HepG2 (cell line): ENCODE data around the gene RPTOR. TPM values are rescaled to one million over a fixed set of nuclear protein-coding genes. Genes with fewer than 3 reads are reported as not detected.
A peak's percentile ranks its signal among the peaks of the same experiment; 100 is the strongest.

Source experiments
- ATAC-seq: fragments of 200-7000 bp; cut with Tn5 transposase; 3 replicates; pipeline ENCODE4 v1.9.1; 2020; ENCODE audit warnings: mild to moderate bottlenecking, moderate library complexity
- BruUV-seq: library from RNA; stranded (reverse); fragments of 400-500 nt; replicated peaks from 2 replicates; lab custom pipeline; 2021; lab: Mats Ljungman, UMichigan
- CTCF ChIA-PET: fragments of 300-600 bp; formaldehyde crosslinking; extraction: SDS; loops from one replicate; lab custom pipeline; 2021; ENCODE audit warnings: low total read pairs, inconsistent platforms, low intra/inter-chr PET ratio; lab: Yijun Ruan, JAX
- POLR2A ChIA-PET: fragments of 350-600 bp; sonication (Branson Sonifier 250); formaldehyde crosslinking; loops from one replicate; lab custom pipeline; 2020; ENCODE audit warnings: antibody characterized with exemption, inconsistent platforms; lab: Yijun Ruan, JAX
- DNase-seq: peaks from one replicate; pipeline ENCODE4 v3.0.0-alpha.2; 2015; ENCODE audit warnings: low spot score
- FAIRE-seq: peaks from 3 replicates; lab custom pipeline; 2011; peaks lifted over from hg19 to GRCh38; lab: Jason Lieb, UNC
- H2AFZ ChIP-seq: one replicate; pipeline ENCODE4 v1.6.1; 2011; ENCODE audit warnings: low read length, inconsistent platforms
- H3K27ac ChIP-seq: fragments of 300-600 bp; 3 replicates; pipeline ENCODE4 v1.8.0; 2011; ENCODE audit warnings: mixed run types, mild to moderate bottlenecking, mixed read lengths, low read length, inconsistent platforms; ENCODE audit not compliant: insufficient read depth; ENCODE audit errors: extremely low read length
- H3K27me3 ChIP-seq, 2 experiments: fragments of 200-600 bp in 1 of 2; 2 replicates in 1 of 2; 3 replicates in 1 of 2; pipeline versions ENCODE4 v1.6.0 to v1.8.0; 2011; ENCODE audit warnings: low read length in 2 of 2, mild to moderate bottlenecking in 2 of 2, moderate library complexity in 2 of 2, inconsistent platforms in 1 of 2; ENCODE audit not compliant: insufficient read depth in 2 of 2, control insufficient read depth in 1 of 2
- H3K36me3 ChIP-seq, 2 experiments: fragments of 200-600 bp in 1 of 2; replicated peaks in 1 of 2; 2 replicates in 1 of 2; 3 replicates in 1 of 2; pipeline versions ENCODE4 v1.5.1 to v1.8.0; 2011; ENCODE audit warnings: low read length in 2 of 2, inconsistent platforms in 1 of 2; ENCODE audit not compliant: insufficient read depth in 2 of 2, control insufficient read depth in 1 of 2
- H3K4me1 ChIP-seq: 2 replicates; pipeline ENCODE4 v1.5.1; 2012; ENCODE audit warnings: low read length, inconsistent platforms; ENCODE audit not compliant: insufficient read depth
- H3K4me2 ChIP-seq: 2 replicates; pipeline ENCODE4 v1.6.0; 2011; ENCODE audit warnings: low read depth, low read length, inconsistent platforms
- H3K4me3 ChIP-seq, 3 experiments: fragments of 200-600 bp in 1 of 3; sonication (generic), shearing (Covaris generic) in 1 of 3; replicated peaks in 1 of 3; 2 replicates each; pipeline ENCODE4 v1.5.1; 2011 to 2016; ENCODE audit warnings: low read length in 3 of 3, inconsistent platforms in 2 of 3, low read depth in 2 of 3, mild to moderate bottlenecking in 2 of 3, control low read depth in 1 of 3, mixed read lengths in 1 of 3; ENCODE audit not compliant: insufficient read depth in 1 of 3
- H3K79me2 ChIP-seq: one replicate; pipeline ENCODE4 v1.6.1; 2011; ENCODE audit warnings: low read length, inconsistent platforms; ENCODE audit not compliant: insufficient read depth
- H3K9ac ChIP-seq: 2 replicates; pipeline ENCODE4 v1.6.0; 2011; ENCODE audit warnings: mild to moderate bottlenecking, low read depth, low read length, inconsistent platforms; ENCODE audit not compliant: insufficient read depth
- H3K9me3 ChIP-seq: 2 replicates; pipeline ENCODE4 v1.5.1; 2012; ENCODE audit warnings: mild to moderate bottlenecking, low read length
- H4K20me1 ChIP-seq: 2 replicates; pipeline ENCODE4 v1.6.0; 2011; ENCODE audit warnings: inconsistent platforms, mild to moderate bottlenecking, low read length, moderate library complexity; ENCODE audit not compliant: insufficient read depth
- CERS6 ChIP-seq: sonication (generic); formaldehyde crosslinking; IDR thresholded peaks from 2 replicates; pipeline ENCODE4 v1.5.0; 2020; ENCODE audit warnings: missing genetic modification reagents
- FOXO1 ChIP-seq: sonication (generic); formaldehyde crosslinking; IDR thresholded peaks from 2 replicates; pipeline ENCODE4 v1.4.0; 2020; ENCODE audit warnings: missing genetic modification reagents
- GPBP1L1 ChIP-seq: sonication (generic); formaldehyde crosslinking; IDR thresholded peaks from 2 replicates; pipeline ENCODE4 v1.5.0; 2020; ENCODE audit warnings: mild to moderate bottlenecking, missing genetic modification reagents
- HDAC6 ChIP-seq: fragments of 200-600 bp; sonication (generic); IDR thresholded peaks from 2 replicates; pipeline ENCODE4 v1.7.0; 2017; ENCODE audit warnings: mild to moderate bottlenecking, antibody characterized with exemption, low read length, low read depth
- MXI1 ChIP-seq: IDR thresholded peaks from 3 replicates; pipeline ENCODE4 v1.6.1; 2012; ENCODE audit warnings: low read depth, low read length, inconsistent platforms, borderline replicate concordance
- NFYB ChIP-seq: sonication (generic); formaldehyde crosslinking; IDR thresholded peaks from 2 replicates; pipeline ENCODE4 v1.4.0; 2020; ENCODE audit warnings: missing genetic modification reagents
- PRMT3 ChIP-seq: sonication (generic); formaldehyde crosslinking; IDR thresholded peaks from 2 replicates; pipeline ENCODE4 v1.8.1; 2022; ENCODE audit warnings: low read depth, mild to moderate bottlenecking, moderate library complexity, missing genetic modification reagents, borderline replicate concordance
- RFX1 ChIP-seq: fragments of 450-650 bp; IDR thresholded peaks from 2 replicates; pipeline ENCODE4 v1.6.1; 2017
- SP4 ChIP-seq: sonication (generic); formaldehyde crosslinking; IDR thresholded peaks from 2 replicates; pipeline ENCODE4 v1.8.1; 2023; ENCODE audit warnings: mild to moderate bottlenecking, missing genetic modification reagents
- WGBS: methylation state at CpG from one replicate; pipeline ENCODE4 v1.1.6; 2017; ENCODE audit warnings: low lambda C conversion rate; 5-methylcytosine and 5-hydroxymethylcytosine counted together
- in situ Hi-C: cut with HindIII; loops from 2 replicates; pipeline ENCODE4 v1.10.0; 2017; ENCODE audit warnings: low pct_unique_long_range_greater_than_20kb; ENCODE audit not compliant: extremely low pct_ligation_motif_present
- intact Hi-C: fragments of 100-400 bp; cut with micrococcal nuclease; formaldehyde crosslinking; loops from one replicate; pipeline ENCODE4 v1.10.0; 2022; ENCODE audit not compliant: unreplicated experiment
- polyA plus RNA-seq, 8 experiments: library from polyadenylated mRNA; depleted of rRNA in 3 of 8; stranded (reverse) in 7 of 8; unstranded in 1 of 8; fragments of >200 nt; fragmentation: Illumina TruSeq in 4 of 8; extraction: Trizol in 4 of 8; gene quantifications; 2 replicates each; pipeline versions ENCODE4 v1.2.1 to v1.2.3, GENCODE V29; 2011 to 2016; ENCODE audit warnings: low read depth in 4 of 8, missing spikeins in 1 of 8, mixed read lengths in 1 of 8; ENCODE audit not compliant: insufficient read depth in 1 of 8
- total RNA-seq, 5 experiments: library from RNA; depleted of rRNA; stranded (reverse); fragments of >200 nt; fragmentation: Illumina TruSeq; extraction: Trizol; gene quantifications; 2 replicates each; pipeline ENCODE4 v1.2.3, GENCODE V29; 2016; ENCODE audit warnings: low read depth in 1 of 5

RPTOR gene
- total and polyA plus RNA-seq, 2 of the 13 experiments (the other 11 are each of a cell fraction or from before 2014, with no cell fraction given) = 6.6 to 25.3 TPM

- TF ChIP-seq RFX1 (no peak), NFYB (CRISPR knock-in tag) (no peak), SP4 (CRISPR knock-in tag) (no peak), MXI1 (no peak), PRMT3 (CRISPR knock-in tag) (no peak), HDAC6 (no peak), CERS6 (CRISPR knock-in tag) (no peak), FOXO1 (CRISPR knock-in tag) (no peak), GPBP1L1 (CRISPR knock-in tag) (no peak)
- H3K4me1 ChIP-seq = no peaks in the 10 kb centered on the region
- peaks cover 5% of the 10 kb centered on the region for H3K9me3 ChIP-seq
- no peaks in the 10 kb centered on the region for H3K79me2 ChIP-seq
- no peak overlapping the region for H3K4me2 ChIP-seq
- no peak overlapping the region for H3K27ac ChIP-seq
- H2AFZ ChIP-seq = no peak overlapping the region
- no peak overlapping the region for H3K4me3 ChIP-seq
- H3K27me3 ChIP-seq = no peaks in the 10 kb centered on the region
- in situ Hi-C loops = no loop called here
- H4K20me1 ChIP-seq = no peaks in the 10 kb centered on the region
- no peak for ATAC-seq
- ChIA-PET CTCF (no interaction called here), POLR2A (no interaction called here)
- 96% methylated on average over 17 of the region's 17 CpGs for WGBS
- DNase-seq = no peak
- FAIRE-seq = peak; percentile 4
- intact Hi-C loops = no loop called here
- no peak overlapping the region for H3K9ac ChIP-seq
- no TSS peak for BruUV-seq
- H3K36me3 ChIP-seq = peaks cover 18 to 53% of the 10 kb centered on the region in 2 experiments
These were observed 193.6 kb downstream of the RPTOR start for GRCh38 chr17:80738020-80738808.
